GM19455 (cell line): Measurements from ENCODE around the gene RHBDL1.
"Not testable (repeated sequence)": the region's sequence is repeated elsewhere in the genome, so short reads cannot be mapped to it uniquely, and the experiment has no call there.

Source experiments
- ATAC-seq: cut with Tn5 transposase; IDR thresholded peaks from one replicate; pipeline ENCODE4 v1.9.1; 2021; ENCODE audit not compliant: unreplicated experiment

RHBDL1 gene

DNA sequence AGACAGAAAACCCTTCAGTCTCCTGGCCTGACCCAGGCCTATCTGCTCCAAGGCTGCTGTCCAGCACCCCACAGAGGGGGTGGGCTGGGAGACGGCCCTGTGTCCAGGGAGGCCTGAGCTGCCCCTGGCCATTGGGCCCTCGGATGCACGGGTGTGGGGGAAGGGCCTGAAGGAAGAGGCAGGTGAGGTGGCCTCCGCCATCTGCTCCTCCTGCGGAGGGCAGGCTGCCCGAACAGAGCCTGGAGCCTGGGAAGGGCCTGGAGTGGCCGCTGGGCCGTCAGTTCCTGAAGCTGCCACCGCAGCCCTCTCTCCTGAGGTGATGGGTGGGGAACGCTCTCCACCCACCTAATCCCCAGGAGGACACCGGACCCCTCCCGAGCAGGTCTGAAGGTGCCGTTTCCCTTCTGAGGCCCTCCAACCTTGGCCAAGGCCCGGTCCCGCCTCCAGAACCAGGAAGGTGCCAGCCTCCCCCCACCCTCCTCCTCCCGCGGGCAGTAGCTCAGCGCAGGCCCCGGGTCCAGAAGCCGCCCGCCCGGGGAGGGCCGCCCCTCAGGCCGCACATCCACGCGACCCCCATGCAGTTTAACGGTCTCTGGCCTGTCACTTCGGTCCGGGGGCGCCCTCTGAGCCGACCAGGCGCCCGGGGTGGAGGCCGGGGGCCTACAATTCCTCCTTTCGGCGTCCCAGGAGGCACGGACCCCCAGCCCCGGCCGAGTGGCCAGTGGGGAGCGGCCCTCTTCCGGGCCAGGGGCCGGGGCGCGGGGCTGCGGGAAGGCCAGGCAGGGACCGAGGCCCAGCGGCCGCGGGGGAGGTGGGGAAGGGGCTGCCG lies 29.3 kb downstream of the RHBDL1 start:
- ATAC-seq = no peak

DNA sequence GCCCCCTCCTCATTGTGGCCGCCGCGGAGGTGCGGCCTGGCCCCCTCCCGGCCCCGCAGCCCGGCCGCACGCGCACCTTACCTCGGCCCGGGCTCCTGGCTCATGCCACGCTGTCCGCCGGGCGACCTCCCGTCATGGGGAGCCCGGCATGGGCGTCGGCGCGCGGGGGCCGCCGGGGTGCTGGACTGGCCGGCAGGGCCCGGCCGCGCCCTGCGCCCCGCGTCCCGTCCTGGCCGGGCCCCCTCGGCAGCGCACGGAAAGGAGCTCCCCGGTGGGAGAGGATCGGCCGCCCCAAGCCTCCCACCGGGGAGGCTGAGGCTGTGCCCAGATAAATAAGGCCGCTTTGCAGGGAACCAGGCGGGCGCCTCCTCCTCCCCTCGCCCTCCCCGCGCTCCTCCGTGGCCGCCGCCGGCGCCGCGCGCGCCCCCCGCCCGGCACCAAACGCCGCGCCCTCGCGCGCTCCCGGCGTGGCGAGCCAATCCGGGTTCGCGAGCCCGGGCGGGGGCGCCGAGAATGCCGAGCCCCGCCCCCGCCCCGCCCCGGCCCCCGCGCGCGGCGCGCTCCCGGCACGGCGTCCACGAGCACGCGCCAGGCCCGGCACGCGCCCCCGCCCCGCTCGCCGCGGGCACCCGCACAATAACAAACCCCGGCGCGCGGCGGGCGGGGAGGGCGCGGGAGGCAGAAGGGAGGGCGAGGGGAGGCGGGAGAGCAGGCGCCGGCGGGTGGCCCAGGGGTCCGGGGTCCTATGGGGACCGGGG lies 30.1 kb downstream of the RHBDL1 start, which contains the start of gene FBXL16:
FBXL16 (minus strand) TSS at position 371 of the 758 bp plus-strand sequence. CDS start 8,396 bp downstream, outside the sequence.
- ATAC-seq = no peak

DNA sequence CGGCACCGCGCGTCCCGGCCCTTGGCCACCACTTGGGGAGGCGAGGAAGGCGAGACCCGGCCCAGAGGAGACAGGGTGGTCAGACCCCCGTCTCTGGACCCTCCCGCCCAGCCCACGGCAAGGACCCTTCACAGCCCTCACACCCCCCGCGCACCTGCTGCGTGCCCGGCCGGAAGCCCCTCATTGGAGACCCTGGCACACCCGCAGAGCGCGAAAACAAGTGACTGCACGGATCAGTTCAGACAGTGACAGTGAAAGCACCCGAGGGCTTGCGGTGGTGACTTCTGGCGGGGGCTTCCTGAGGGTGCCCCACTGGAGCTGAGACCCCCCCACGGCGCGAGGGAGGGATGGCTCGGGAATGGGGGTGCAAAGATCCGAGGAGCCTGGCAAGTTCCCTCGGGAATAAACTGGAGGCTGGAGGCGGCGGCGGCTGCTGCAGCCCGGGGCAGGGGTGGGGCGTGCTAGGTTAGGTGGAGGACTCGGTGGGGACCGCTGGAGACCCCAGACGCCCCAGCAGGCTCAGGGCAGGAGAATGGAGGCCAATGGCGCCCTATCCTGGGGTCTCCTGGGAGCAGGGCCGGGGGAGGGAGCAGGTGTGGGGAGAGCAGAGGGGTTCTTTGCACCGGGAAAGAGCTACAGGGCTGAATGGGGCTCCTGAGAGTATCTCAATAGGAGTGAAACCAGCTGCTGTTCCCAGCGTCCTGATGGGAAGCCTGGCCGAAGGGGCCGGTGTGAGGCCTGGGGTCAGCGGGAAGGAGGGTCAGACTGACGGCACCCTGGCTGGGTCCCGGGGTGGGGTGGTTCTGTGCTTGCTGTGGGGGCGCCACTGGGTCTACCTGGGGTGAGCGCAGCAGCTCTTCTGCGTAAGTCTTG lies 31.0 kb downstream of the RHBDL1 start:
- no peak for ATAC-seq

DNA sequence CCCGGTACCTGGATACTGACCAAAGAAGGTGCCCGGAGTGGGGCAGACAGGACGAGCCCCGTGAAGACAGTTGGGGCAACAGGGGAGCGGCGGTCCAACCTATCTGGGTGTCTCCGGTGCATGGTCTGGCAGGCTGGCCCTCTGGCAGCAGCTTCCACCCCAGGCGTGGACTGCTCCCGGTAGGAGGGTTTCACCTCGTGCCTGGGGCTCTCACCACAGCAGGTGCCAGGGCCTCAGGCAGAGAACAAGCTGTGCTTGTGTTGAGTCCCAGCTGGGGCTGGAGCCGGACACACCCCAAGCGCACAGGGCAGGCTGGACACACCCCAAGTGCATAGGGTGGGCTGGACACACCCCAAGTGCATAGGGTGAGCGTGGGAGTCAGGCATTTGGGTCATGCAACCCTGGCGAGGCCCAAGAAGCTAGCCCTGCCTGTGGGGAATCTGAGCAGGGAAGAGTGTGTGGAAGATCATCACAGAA lies 31.6 kb downstream of the RHBDL1 start:
- no peak for ATAC-seq

DNA sequence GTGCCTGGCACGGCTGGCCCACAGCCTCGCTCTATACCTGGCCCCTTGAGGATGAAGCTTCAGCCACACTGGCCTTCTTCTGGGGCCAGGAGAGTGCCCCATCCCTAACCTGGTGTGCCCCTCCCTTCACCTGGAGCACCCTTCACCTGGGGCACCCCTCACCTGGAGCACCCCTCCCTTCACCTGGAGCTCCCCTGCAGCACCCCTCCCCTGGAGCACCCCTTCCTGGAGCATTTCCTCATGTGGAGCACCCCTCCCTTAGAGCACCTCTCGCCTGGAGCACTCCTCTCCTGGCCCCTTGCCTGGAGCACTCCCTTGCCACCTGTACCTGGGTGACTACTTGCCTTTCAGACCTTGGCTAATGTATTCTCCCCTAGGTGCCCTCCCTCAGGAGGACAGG lies 32.5 kb downstream of the RHBDL1 start:
- ATAC-seq = no peak

DNA sequence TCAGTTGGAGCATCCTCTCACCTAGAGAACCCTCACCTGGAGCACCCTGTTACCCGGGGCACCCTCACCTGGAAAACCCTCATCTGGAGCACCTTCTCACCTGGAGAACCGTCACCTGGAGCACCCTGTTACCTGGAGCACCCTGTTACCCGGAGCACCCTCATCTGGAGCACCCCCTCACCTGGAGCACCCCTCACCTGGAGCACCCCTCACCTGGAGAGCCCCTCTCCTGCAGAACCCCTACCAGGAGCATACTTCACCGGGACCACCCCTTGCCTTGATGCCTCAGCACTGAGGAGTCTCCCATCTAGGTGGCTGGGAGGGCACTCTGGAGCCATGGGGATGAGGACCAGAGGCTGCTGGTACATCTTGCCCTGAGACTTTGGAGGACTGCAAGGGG lies 33.5 kb downstream of the RHBDL1 start:
- no peak for ATAC-seq

DNA sequence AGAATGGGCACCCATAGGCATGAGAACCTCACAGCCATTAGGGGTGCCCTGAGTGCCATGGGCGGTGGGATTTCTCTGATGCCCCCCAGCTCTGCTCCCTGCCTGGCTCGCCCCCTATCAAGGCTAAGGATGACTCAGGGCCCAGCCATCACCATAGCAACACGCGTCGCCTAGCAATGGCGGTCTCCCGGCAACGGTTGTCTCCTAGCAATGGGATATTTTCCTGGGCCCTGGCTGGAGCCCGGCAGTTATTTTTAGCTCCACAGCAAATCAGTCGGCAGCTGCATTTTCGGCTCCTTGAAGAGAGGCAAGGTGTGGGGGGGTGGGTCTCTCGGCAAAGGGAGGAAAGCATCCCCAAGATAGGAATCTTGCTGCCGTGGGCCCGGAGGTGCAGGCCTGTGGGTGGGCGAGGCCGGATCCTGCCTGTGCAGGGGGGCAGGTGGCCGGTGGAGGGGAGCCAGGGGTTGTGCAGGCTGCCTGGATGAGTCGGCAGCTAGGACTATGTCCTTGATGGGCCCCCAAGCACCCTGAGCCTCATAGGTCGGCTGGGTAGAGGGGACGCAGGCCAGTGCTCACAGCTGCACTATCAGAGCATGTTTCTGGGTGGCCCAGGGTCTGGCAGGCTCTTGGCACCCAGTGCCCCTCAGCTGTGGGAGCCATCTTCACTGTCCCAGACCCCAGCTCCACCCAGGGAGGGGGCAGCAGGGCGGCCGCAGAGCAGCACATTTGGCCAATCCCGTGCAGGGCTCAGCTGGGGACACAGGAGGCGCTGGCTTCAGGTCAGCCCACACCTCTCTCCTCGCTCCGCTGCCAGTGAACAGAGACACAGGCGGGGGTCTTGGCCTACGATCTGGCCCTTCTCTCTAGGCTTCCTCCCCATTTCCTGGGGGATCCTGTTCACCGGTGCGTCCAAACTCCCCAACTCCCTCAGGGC lies 34.4 kb downstream of the RHBDL1 start:
- ATAC-seq = no peak

DNA sequence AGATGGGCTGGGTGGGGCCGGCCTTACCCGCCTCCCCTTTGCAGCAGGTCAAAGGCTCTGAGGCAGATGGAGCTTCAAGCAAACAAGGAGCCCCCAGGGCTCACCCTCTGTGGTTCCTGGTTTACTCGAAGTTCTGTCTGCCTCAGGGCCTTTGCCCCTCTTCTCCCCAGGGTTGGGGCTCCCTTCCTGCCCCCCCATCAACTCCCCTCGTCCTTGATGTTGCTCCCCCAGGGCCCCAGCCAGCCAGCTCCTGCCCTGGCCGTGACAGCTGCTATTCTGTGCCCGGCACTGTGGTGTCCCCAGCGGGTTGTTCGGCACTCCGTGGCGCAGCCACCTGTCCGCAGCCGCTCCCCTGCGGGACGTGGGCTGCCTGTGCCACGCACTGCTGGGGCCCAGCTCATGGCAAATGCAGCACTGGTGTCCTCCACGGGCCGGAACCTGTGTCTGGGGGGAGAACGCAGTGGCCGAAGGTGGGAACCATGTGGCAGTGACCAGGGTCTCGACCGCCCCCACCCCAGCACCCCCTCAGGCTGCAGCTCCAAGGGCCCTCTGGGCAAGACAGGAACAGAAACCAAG lies 35.1 kb downstream of the RHBDL1 start:
- ATAC-seq = no peak

DNA sequence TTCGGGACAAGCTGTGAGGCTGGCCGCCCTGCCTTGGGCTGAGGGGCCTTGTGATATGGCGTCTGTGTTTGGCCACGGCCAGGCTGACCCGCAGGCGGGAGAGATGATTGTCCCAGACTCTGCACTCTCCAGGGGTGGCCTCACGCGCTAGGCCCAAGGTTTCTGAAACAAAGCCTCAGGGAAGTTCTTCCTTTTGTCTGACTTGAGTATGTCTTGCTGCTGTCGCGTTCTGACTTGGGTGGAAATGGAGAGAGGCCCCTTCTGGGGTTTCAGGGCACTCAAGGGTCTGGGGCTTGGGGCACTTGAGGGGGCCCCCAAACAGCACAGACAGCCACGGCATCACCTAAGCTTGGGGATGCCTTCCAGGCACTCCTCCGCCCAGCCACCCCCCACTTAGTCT lies 35.6 kb downstream of the RHBDL1 start:
- ATAC-seq = no peak

DNA sequence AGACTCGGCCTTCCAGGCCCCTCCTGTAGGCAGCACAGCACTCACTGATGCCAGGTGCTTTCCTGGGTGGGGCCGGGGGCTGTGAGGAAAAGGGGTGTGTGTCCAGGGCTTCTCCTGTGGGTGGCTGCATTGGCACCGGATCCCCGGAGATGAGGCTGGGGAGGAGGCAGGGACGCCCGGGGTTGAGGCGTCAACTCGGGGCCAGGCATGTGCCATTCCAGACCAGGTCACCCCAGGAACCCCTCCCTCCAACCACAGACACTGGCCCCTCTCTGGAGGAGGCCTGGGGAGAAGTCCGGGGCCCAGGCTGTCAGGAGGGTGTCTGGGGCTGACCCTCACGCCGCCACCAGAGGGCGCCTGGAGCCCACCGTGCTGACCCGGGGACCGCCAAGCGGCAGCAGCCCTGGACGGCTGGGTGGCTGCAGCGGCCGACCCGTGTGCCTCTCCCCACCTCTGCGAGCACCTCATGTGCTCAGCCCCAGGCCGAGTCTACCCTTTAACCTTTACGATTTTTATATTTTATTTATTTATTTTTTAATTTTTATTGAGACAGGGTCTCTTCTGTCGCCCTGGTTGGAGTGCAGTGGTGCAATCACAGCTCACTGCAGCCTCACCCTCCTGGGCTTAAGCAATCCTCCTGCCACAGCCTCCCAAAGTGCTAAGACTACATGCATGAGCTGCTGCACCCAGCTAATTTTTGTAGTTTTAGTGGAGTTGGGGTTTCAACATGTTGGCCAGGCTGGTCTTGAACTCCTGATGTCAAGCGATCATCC lies 36.3 kb downstream of the RHBDL1 start:
- no peak for ATAC-seq

DNA sequence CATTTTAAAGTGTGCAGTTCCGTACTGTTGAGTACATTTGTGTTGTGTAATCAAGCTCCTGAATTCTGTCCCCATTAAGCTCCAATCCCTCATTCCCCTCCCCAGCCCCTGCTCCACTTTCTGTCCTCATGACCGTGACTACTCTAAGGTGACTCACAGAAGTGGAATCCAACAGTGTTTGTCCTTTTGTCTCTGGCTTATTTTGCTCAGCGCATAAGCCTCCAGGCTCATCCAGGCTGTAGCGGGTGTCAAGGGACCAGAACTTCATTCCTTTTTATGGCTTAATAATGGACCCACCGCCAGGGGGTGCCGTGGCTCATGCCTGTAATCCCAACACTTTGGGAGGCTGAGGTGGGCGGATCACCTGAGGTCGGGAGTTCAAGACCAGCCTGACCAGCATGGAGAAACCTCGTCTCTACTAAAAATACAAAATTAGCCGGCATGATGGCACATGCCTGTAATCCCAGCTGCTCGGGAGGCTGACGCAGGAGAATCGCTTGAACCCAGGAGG lies 37.3 kb downstream of the RHBDL1 start:
- ATAC-seq = not testable (repeated sequence)

DNA sequence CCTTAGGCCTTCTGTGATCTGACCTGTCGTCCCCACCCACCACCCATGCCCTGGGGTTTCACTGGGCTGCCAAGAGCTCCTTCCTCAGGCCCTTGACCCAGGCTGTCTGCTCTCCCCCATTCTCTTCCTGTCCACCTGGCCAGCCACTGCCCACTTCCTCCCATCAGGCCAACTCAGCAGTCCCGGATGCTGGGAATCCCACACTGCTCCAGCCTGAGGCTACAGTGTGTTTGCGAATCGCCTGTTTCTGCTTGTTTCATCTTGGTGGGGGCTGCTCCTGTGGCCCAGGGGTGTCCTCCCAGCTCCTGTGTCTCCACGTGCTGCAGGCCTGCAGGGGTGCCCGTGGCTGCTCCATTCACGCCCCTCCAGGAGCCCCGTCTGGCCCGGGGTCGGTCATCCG lies 38.6 kb downstream of the RHBDL1 start:
- no peak for ATAC-seq

DNA sequence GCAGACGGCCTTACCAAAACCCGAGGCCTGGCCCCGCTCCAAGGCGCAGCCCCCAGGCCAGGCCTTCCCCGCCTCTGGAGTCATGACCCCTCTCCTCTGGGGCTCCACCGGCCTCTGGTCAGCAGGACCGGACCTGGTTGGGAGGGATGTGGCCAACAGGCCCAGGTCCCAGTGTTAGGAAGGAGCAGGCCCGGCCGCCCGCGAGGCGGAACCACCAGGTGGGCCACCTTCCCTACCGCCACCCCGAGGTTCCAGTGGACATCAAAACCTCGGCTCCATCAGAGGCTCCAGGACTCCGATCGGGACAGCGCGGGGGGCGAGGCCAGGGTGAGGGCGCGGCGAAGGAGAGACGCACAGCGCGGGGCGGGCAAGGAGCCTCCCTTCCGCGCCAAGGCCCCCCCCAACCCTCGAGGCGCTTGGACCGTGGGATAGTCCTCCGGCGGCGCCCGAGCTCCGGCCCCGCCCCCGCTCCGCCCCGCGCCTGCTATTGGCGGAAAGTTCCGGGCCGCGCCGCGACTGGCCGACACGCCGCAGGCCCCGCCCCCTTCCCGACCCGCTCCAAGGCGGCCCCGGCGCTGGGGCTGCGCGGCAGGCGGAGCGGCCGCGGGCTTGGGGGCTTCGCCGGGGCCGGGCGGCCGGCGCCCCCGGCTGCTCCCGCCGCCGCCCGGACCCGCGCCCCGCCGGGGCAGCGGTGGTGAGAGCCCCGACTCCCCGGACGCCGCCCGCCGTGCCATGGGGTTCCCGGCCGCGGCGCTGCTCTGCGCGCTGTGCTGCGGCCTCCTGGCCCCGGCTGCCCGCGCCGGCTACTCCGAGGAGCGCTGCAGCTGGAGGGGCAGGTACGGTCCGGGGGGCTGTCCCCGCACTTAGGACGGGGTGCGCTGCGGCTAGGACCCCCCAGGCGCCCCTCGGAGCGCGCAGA lies 39.3 kb downstream of the RHBDL1 start, which contains the start of gene METRN:
METRN (plus strand) TSS at position 561 of the 919 bp plus-strand sequence; CDS start at position 733, 172 bp downstream.
- ATAC-seq = no peak

DNA sequence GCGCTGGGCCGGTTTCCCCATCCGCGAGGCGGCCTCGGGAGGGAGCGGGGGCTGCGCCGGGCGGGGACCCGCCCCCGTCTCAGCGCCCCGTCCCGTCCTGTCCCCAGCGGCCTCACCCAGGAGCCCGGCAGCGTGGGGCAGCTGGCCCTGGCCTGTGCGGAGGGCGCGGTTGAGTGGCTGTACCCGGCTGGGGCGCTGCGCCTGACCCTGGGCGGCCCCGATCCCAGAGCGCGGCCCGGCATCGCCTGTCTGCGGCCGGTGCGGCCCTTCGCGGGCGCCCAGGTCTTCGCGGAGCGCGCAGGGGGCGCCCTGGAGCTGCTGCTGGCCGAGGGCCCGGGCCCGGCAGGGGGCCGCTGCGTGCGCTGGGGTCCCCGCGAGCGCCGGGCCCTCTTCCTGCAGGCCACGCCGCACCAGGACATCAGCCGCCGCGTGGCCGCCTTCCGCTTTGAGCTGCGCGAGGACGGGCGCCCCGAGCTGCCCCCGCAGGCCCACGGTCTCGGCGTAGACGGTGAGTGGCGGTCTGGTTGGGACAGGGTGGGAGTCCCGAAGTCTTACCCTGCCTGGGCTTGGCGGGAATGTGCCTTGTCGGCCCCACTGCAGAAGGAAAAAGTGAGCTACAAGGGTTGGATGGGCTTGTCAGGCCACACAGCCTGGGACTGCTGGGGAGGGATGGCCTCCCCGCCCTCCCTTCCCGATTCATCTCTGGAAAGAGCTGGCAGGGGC lies 40.2 kb downstream of the RHBDL1 start:
- ATAC-seq = no peak

DNA sequence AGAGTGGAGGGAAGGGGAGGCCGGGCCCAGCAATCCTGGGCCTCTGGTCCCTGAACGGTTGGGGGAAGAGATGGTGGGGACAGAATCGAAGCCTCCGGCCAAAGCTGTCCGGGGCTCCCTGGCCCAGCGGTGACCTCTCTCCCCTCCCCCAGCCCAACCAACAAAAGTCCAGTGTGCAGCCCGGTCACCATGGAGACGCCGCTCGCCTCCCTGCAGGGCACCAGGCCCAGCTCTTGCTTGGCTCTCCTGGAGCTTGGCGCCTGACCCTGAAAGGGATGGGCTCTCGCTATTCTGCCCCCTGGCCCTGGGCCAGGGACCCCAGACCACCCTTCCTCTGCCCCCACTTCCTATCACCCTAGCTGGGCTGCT lies 40.7 kb downstream of the RHBDL1 start:
- no peak for ATAC-seq

DNA sequence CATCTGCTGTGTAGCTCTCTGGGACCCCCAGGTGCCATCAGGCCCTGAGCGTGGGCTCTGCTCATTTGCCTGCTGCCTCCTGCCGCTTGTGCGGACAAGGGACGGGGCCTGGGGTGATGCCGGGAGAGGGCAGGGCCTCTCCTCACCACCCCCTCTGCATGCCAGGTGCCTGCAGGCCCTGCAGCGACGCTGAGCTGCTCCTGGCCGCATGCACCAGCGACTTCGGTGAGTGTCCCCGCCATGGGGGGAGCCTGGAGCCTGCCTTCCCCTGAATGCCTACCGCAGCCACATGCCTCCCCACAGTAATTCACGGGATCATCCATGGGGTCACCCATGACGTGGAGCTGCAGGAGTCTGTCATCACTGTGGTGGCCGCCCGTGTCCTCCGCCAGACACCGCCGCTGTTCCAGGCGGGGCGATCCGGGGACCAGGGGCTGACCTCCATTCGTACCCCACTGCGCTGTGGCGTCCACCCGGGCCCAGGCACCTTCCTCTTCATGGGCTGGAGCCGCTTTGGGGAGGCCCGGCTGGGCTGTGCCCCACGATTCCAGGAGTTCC lies 41.4 kb downstream of the RHBDL1 start:
- no peak for ATAC-seq
